ENCODE data around the gene SEC61A1.

- no peak for TF ChIP-seq POLR2AphosphoS5 (IDR thresholded peaks at IDR 0.05; ENCODE audit: low read depth, low read length)
- TF ChIP-seq POLR2A (IDR thresholded peaks at IDR 0.05; ENCODE audit: low read depth, low read length), result no peak; the same call in 1 of the 2 replicates
These were observed 21.0 kb downstream of the SEC61A1 start for GRCh38 chr3:128073185-128073725.

All from GM12892 (cell line).